Lower lobe of right lung (tissue), 2 donors: Measurements from ENCODE around the gene FHOD1. TPM values are rescaled to one million over a fixed set of nuclear protein-coding genes. Genes with fewer than 3 reads are reported as not detected.

Experiments used
- ATAC-seq, 2 donors: fragments of 200-7000 bp; cut with Tn5 transposase; one replicate each; pipeline ENCODE4 v1.9.1; 2020 to 2022; ENCODE audit warnings: mild to moderate bottlenecking in 2 of 2, moderate library complexity in 2 of 2
- DNase-seq: peaks from one replicate; pipeline ENCODE4 v3.0.0-alpha.2; 2020
- H3K27ac ChIP-seq: fragments of 200-600 bp; one replicate; pipeline ENCODE4 v1.8.0; 2022
- H3K27me3 ChIP-seq: fragments of 200-600 bp; one replicate; pipeline ENCODE4 v1.8.0; 2022; ENCODE audit warnings: low read depth
- H3K36me3 ChIP-seq: fragments of 200-600 bp; one replicate; pipeline ENCODE4 v1.8.0; 2022; ENCODE audit warnings: mild to moderate bottlenecking
- H3K4me1 ChIP-seq: fragments of 200-600 bp; one replicate; pipeline ENCODE4 v1.8.0; 2022
- H3K4me3 ChIP-seq: fragments of 200-600 bp; one replicate; pipeline ENCODE4 v1.8.0; 2022; ENCODE audit warnings: mild to moderate bottlenecking
- H3K9me3 ChIP-seq: fragments of 200-600 bp; one replicate; pipeline ENCODE4 v1.8.0; 2022
- CTCF ChIP-seq: fragments of 200-600 bp; IDR thresholded peaks from one replicate; pipeline ENCODE4 v1.8.0; 2022; ENCODE audit warnings: antibody characterized with exemption, mild to moderate bottlenecking
- intact Hi-C: fragments of 100-400 bp; cut with DNase I; formaldehyde crosslinking; loops from one replicate; pipeline ENCODE4 v1.11.0; 2022
- total RNA-seq: library from RNA; stranded (reverse); fragmentation: NEBNext Ultra II Directional; extraction: Animal tissue kit (Norgen Biotek cat#: 25700); gene quantifications from one replicate; pipeline ENCODE4 v1.2.1, GENCODE V29; 2021
- donor health status: DM: no; HTN: yes; CAD: no; lungs with severe emphysema.

FHOD1 gene
- total RNA-seq, 1 donor from 2014 or later: 67.7 TPM

GRCh38 chr16:67250045-67250327, 2.7 kb upstream of the FHOD1 start:
- Histone ChIP-seq H3K9me3 (no peaks in the 10 kb centered on the region), H3K36me3 (no peaks in the 10 kb centered on the region), H3K27me3 (peaks cover 11% of the 10 kb centered on the region), H3K4me1 (peaks cover 33% of the 10 kb centered on the region), H3K4me3 (no peak overlapping the region), H3K27ac (no peak overlapping the region)
- intact Hi-C loops: no loop called here
- DNase-seq: peak; percentile 25
- no peak for ATAC-seq
- TF ChIP-seq CTCF: no peak

GRCh38 chr16:67249178-67250044, 2.1 kb upstream of the FHOD1 start:
- Histone ChIP-seq H3K9me3 (no peaks in the 10 kb centered on the region), H3K4me1 (peaks cover 38% of the 10 kb centered on the region), H3K4me3 (peak overlapping the region; percentile 99), H3K27ac (no peak overlapping the region), H3K27me3 (peaks cover 11% of the 10 kb centered on the region), H3K36me3 (no peaks in the 10 kb centered on the region)
- DNase-seq (peak; percentile 5), ATAC-seq (no peak)
- intact Hi-C loops: no loop called here
- no peak for TF ChIP-seq CTCF

- DNase-seq (peak; percentile 54), ATAC-seq (no peak)
- Histone ChIP-seq H3K4me1 (peaks cover 46% of the 10 kb centered on the region), H3K27ac (peak within 1 kb of the TSS; percentile 93), H3K9me3 (no peaks in the 10 kb centered on the region), H3K27me3 (peaks cover 11% of the 10 kb centered on the region), H3K4me3 (peak within 1 kb of the TSS; percentile 99), H3K36me3 (no peaks in the 10 kb centered on the region)
- intact Hi-C loops: no loop called here
- TF ChIP-seq CTCF: no peak
These were observed 1.3 kb upstream of the FHOD1 start, which contains the start of gene SLC9A5 for GRCh38 chr16:67248401-67249177. TSS of gene SLC9A5 (plus strand) at chr16:67248979. CDS start at chr16:67249015, 36 bp downstream.

- H3K27me3 ChIP-seq: peaks cover 11% of the 10 kb centered on the region
- TF ChIP-seq CTCF: no peak
- H3K4me3 ChIP-seq: peak overlapping the region; percentile 99
- H3K4me1 ChIP-seq: peaks cover 52% of the 10 kb centered on the region
- DNase-seq (no peak), ATAC-seq (no peak)
- no peak overlapping the region for H3K27ac ChIP-seq
- H3K9me3 ChIP-seq: no peaks in the 10 kb centered on the region
- intact Hi-C loops: no loop called here
- no peaks in the 10 kb centered on the region for H3K36me3 ChIP-seq
These were observed 756 bp upstream of the FHOD1 start for GRCh38 chr16:67248073-67248400.

GRCh38 chr16:67246756-67247191, 507 bp downstream of the FHOD1 start:
- TF ChIP-seq CTCF: no peak
- intact Hi-C loops: no loop called here
- H3K36me3 ChIP-seq: no peaks in the 10 kb centered on the region
- peak overlapping the region; percentile 99 for H3K4me3 ChIP-seq
- peaks cover 11% of the 10 kb centered on the region for H3K27me3 ChIP-seq
- no peaks in the 10 kb centered on the region for H3K9me3 ChIP-seq
- peaks cover 65% of the 10 kb centered on the region for H3K4me1 ChIP-seq
- DNase-seq (peak; percentile 95), ATAC-seq (peak; percentile 86)
- H3K27ac ChIP-seq: peak overlapping the region; percentile 93
